Nucleus accumbens (tissue), 56 donors: ENCODE data around the gene GDF11.

ENCODE experiments used
- DNase-seq, 56 donors: peaks; one replicate each; lab custom pipeline; 2025; lab: John Stamatoyannopoulos, UW

The GDF11 gene

GRCh38 chr12:55706568-55707218 lies 36.2 kb upstream of the GDF11 start:
- DNase-seq: no peak

GRCh38 chr12:55707219-55707671 lies 35.7 kb upstream of the GDF11 start:
- peak in 1 of 56 donors; percentile 29 for DNase-seq

- peak in 50 of 56 donors; percentile 19 to 79 (median 52) for DNase-seq
These were observed 34.9 kb upstream of the GDF11 start, which contains the start of gene ITGA7 for GRCh38 chr12:55707841-55708694. Gene ITGA7 (minus strand): TSS chr12:55707904. CDS start chr12:55707682, 222 bp downstream.

GRCh38 chr12:55708695-55709233 lies 34.2 kb upstream of the GDF11 start:
- no peak for DNase-seq

GRCh38 chr12:55711786-55712553 lies 31.0 kb upstream of the GDF11 start:
- peak in 33 of 56 donors; percentile 8 to 72 (median 30) for DNase-seq

- DNase-seq: no peak
These were observed 30.1 kb upstream of the GDF11 start for GRCh38 chr12:55712700-55713415.

- no peak for DNase-seq
These were observed 29.2 kb upstream of the GDF11 start for GRCh38 chr12:55713721-55714120.

- no peak for DNase-seq
These were observed 27.7 kb upstream of the GDF11 start for GRCh38 chr12:55715169-55715764.

GRCh38 chr12:55715833-55716581 lies 26.9 kb upstream of the GDF11 start, which contains the start of gene BLOC1S1:
Gene BLOC1S1 (plus strand): TSS chr12:55716046. CDS start chr12:55716052, 6 bp downstream.
- peak in 54 of 56 donors; percentile 48 to 94 (median 82) for DNase-seq

GRCh38 chr12:55716582-55716957 lies 26.4 kb upstream of the GDF11 start:
- no peak for DNase-seq

GRCh38 chr12:55717011-55718007 lies 25.6 kb upstream of the GDF11 start:
- no peak for DNase-seq

GRCh38 chr12:55718015-55718414 lies 24.9 kb upstream of the GDF11 start:
- DNase-seq: no peak

- DNase-seq: no peak
These were observed 24.2 kb upstream of the GDF11 start for GRCh38 chr12:55718624-55719275.

- DNase-seq: no peak
These were observed 23.6 kb upstream of the GDF11 start for GRCh38 chr12:55719371-55719770.

- DNase-seq: peak in 11 of 56 donors; percentile 11 to 39 (median 23)
These were observed 22.8 kb upstream of the GDF11 start, which contains the start of gene RDH5 for GRCh38 chr12:55720071-55720564. Gene RDH5 (plus strand): TSS chr12:55720393. CDS start chr12:55721185, 792 bp downstream.

GRCh38 chr12:55720894-55721444 lies 22.0 kb upstream of the GDF11 start:
- peak in 44 of 56 donors; percentile 13 to 92 (median 52) for DNase-seq
